K562 (cell line): ENCODE measurements around the gene ZC3H18. TPM values are rescaled to one million over a fixed set of nuclear protein-coding genes. Genes with fewer than 3 reads are reported as not detected.

ENCODE experiments used
- ARNT ChIP-seq, 2 experiments: fragments of 450-650 bp; IDR thresholded peaks; 2 replicates each; pipeline ENCODE4 v1.6.1; 2016; ENCODE audit warnings: mild to moderate bottlenecking in 1 of 2
- BDP1 ChIP-seq: IDR thresholded peaks from 3 replicates; pipeline ENCODE4 v1.6.1; 2011; ENCODE audit not compliant: insufficient read length, insufficient read depth
- ESRRA ChIP-seq: fragments of 450-650 bp; IDR thresholded peaks from 2 replicates; pipeline ENCODE4 v1.6.1; 2014; ENCODE audit warnings: low read depth, mild to moderate bottlenecking, moderate library complexity, borderline replicate concordance
- EZH2 ChIP-seq: IDR thresholded peaks from 2 replicates; pipeline ENCODE4 v1.6.1; 2012; ENCODE audit warnings: low read depth, mild to moderate bottlenecking, inconsistent platforms, low read length, borderline replicate concordance
- HIVEP1 ChIP-seq: fragments of 250-450 bp; sonication (Bioruptor Pico); IDR thresholded peaks from 2 replicates; pipeline ENCODE4 v1.4.0; 2020; ENCODE audit warnings: mild to moderate bottlenecking
- MAZ ChIP-seq, 2 experiments: fragments of 450-650 bp in 1 of 2; sonication (generic) in 1 of 2; formaldehyde crosslinking; IDR thresholded peaks in 1 of 2; conservative IDR thresholded peaks in 1 of 2; 2 replicates each; pipeline versions ENCODE4 v1.4.0 to v1.5.0; 2020; ENCODE audit warnings: mild to moderate bottlenecking in 1 of 2, missing genetic modification reagents in 1 of 2
- MCM3 ChIP-seq: fragments of 450-650 bp; IDR thresholded peaks from 2 replicates; pipeline ENCODE4 v1.6.1; 2016
- MED1 ChIP-seq: sonication (generic); formaldehyde crosslinking; IDR thresholded peaks from 2 replicates; pipeline ENCODE4 v1.8.1; 2023; ENCODE audit warnings: missing genetic modification reagents, borderline replicate concordance
- NEUROD1 ChIP-seq: fragments of 150-350 bp; IDR thresholded peaks from 2 replicates; pipeline ENCODE4 v1.6.1; 2014; ENCODE audit warnings: borderline replicate concordance, low read length, low read depth; ENCODE audit not compliant: partially characterized antibody
- NFIX ChIP-seq: fragments of 250-450 bp; sonication (Bioruptor Pico); IDR thresholded peaks from 2 replicates; pipeline ENCODE4 v1.4.0; 2020; ENCODE audit warnings: low read depth, mild to moderate bottlenecking, moderate library complexity
- NR2F6 ChIP-seq: fragments of 450-650 bp; formaldehyde crosslinking; IDR thresholded peaks from 2 replicates; pipeline ENCODE4 v1.4.0; 2020; ENCODE audit warnings: mild to moderate bottlenecking
- RFX7 ChIP-seq: fragments of 250-450 bp; sonication (Bioruptor Pico); IDR thresholded peaks from 2 replicates; pipeline ENCODE4 v1.5.1; 2021; ENCODE audit warnings: mild to moderate bottlenecking
- RHOXF2B ChIP-seq: fragments of 250-450 bp; sonication (Bioruptor Pico); conservative IDR thresholded peaks from 2 replicates; pipeline ENCODE4 v1.5.1; 2021
- TCF7L2 ChIP-seq: fragments of 150-350 bp; IDR thresholded peaks from 2 replicates; pipeline ENCODE4 v1.6.1; 2016; ENCODE audit warnings: low read depth, mild to moderate bottlenecking, low read length, moderate library complexity
- WHSC1 ChIP-seq: IDR thresholded peaks from one replicate; pipeline ENCODE4 v1.6.1; 2012; ENCODE audit warnings: low read length, control low read depth, inconsistent platforms
- ZNF174 ChIP-seq: fragments of 250-450 bp; sonication (Bioruptor Pico); IDR thresholded peaks from 2 replicates; pipeline ENCODE4 v1.4.0; 2020; ENCODE audit warnings: mild to moderate bottlenecking
- ZNF717 ChIP-seq: fragments of 250-450 bp; sonication (Bioruptor Pico); IDR thresholded peaks from 2 replicates; pipeline ENCODE4 v1.5.0; 2021
- ZNF76 ChIP-seq: fragments of 250-450 bp; sonication (Bioruptor Pico); IDR thresholded peaks from 2 replicates; pipeline ENCODE4 v1.4.0; 2020; ENCODE audit warnings: mild to moderate bottlenecking, moderate library complexity, borderline replicate concordance
- polyA plus RNA-seq, 8 experiments: library from polyadenylated mRNA; depleted of rRNA in 4 of 8; stranded (reverse) in 5 of 8; unstranded in 3 of 8; fragments of >200 nt; fragmentation: Nextera tagmentation in 2 of 8; fragmentation: Illumina TruSeq in 1 of 8; extraction: Ambion mirVana in 2 of 8; extraction: Trizol in 1 of 8; gene quantifications; 2 replicates each; pipeline versions ENCODE4 v1.2.1 to v1.2.3, GENCODE V29; 2011 to 2014; ENCODE audit warnings: inconsistent platforms in 1 of 8, missing spikeins in 1 of 8
- total RNA-seq, 7 experiments: library from RNA; depleted of rRNA in 6 of 7; stranded (reverse); fragments of >200 nt in 6 of 7; fragmentation: Illumina TruSeq in 2 of 7; extraction: Trizol in 2 of 7; gene quantifications; 2 replicates each; pipeline versions ENCODE4 v1.2.1 to v1.2.3, GENCODE V29; 2011 to 2021; ENCODE audit warnings: low replicate concordance in 1 of 7
- TF ChIP-seq, protein P1 (sequence below): sonication (generic); formaldehyde crosslinking; IDR thresholded peaks from 2 replicates; pipeline ENCODE4 v1.8.1; 2022; ENCODE audit warnings: missing genetic modification reagents
- TF ChIP-seq, protein P2 (sequence below): fragments of 450-650 bp; formaldehyde crosslinking; IDR thresholded peaks from 2 replicates; pipeline ENCODE4 v1.4.0; 2022; ENCODE audit warnings: missing genetic modification characterization
- TF ChIP-seq, protein P3 (sequence below), 2 experiments: fragments of 450-650 bp; IDR thresholded peaks; 2 replicates each; pipeline ENCODE4 v1.6.1; 2018; ENCODE audit warnings: mild to moderate bottlenecking in 2 of 2, low read depth in 1 of 2; ENCODE audit not compliant: partially characterized antibody in 2 of 2
- TF ChIP-seq, protein P4 (sequence below): fragments of 250-450 bp; sonication (Bioruptor Pico); IDR thresholded peaks from 2 replicates; pipeline ENCODE4 v1.9.0; 2021; ENCODE audit warnings: mild to moderate bottlenecking, inconsistent platforms

Gene ZC3H18
- total and polyA plus RNA-seq, 9 of the 15 experiments (the other 6 are each of a cell fraction or from before 2014, with no cell fraction given), result 1.7 to 88.7 (median 26.9) TPM

DNA sequence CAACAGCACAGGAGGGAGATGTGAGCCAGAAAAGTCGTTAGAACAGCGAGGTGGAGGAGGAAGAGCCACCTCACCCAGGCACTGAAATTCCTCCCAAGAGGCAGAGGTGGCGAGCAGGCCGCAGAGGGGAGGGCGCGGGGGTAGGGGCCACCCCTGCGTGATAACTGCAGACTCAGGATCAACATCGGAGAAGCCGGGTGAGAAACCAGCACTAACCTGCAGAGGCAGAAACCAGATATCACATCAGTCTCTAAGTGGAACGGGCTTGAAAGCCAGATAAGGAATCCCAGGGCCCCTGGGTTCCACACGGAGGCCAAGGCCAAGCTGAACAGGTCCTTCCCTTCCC, 39.4 kb upstream of the ZC3H18 start (continued):
- TF ChIP-seq, protein P1, sequence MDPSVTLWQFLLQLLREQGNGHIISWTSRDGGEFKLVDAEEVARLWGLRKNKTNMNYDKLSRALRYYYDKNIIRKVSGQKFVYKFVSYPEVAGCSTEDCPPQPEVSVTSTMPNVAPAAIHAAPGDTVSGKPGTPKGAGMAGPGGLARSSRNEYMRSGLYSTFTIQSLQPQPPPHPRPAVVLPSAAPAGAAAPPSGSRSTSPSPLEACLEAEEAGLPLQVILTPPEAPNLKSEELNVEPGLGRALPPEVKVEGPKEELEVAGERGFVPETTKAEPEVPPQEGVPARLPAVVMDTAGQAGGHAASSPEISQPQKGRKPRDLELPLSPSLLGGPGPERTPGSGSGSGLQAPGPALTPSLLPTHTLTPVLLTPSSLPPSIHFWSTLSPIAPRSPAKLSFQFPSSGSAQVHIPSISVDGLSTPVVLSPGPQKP (CRISPR knock-in tag), result no peak
- TF ChIP-seq HIVEP1 (CRISPR knock-in tag) (no peak), EZH2 (no peak), RHOXF2B (no peak), RFX7 (CRISPR knock-in tag) (no peak), MED1 (CRISPR knock-in tag) (no peak), NFIX (no peak), ZNF76 (CRISPR knock-in tag) (no peak), MCM3 (no peak), ZNF717 (CRISPR knock-in tag) (no peak), TCF7L2 (no peak), NEUROD1 (no peak), MAZ (CRISPR knock-in tag; conservative IDR thresholded peaks at IDR 0.05 in 1 of 2, IDR thresholded peaks at IDR 0.05 in 1 of 2) (peak in 1 of 2 experiments; percentile 83; a peak in 3 of 4 replicates), ZNF174 (CRISPR knock-in tag) (no peak), ARNT (IDR thresholded peaks at IDR 0.05) (no peak), ESRRA (no peak), BDP1 (no peak), WHSC1 (no peak), NR2F6 (CRISPR knock-in tag) (no peak)
- TF ChIP-seq, protein P2, sequence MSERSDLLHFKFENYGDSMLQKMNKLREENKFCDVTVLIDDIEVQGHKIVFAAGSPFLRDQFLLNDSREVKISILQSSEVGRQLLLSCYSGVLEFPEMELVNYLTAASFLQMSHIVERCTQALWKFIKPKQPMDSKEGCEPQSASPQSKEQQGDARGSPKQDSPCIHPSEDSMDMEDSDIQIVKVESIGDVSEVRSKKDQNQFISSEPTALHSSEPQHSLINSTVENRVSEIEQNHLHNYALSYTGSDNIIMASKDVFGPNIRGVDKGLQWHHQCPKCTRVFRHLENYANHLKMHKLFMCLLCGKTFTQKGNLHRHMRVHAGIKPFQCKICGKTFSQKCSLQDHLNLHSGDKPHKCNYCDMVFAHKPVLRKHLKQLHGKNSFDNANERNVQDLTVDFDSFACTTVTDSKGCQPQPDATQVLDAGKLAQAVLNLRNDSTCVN (CRISPR knock-in tag), result no peak
- TF ChIP-seq, protein P3, sequence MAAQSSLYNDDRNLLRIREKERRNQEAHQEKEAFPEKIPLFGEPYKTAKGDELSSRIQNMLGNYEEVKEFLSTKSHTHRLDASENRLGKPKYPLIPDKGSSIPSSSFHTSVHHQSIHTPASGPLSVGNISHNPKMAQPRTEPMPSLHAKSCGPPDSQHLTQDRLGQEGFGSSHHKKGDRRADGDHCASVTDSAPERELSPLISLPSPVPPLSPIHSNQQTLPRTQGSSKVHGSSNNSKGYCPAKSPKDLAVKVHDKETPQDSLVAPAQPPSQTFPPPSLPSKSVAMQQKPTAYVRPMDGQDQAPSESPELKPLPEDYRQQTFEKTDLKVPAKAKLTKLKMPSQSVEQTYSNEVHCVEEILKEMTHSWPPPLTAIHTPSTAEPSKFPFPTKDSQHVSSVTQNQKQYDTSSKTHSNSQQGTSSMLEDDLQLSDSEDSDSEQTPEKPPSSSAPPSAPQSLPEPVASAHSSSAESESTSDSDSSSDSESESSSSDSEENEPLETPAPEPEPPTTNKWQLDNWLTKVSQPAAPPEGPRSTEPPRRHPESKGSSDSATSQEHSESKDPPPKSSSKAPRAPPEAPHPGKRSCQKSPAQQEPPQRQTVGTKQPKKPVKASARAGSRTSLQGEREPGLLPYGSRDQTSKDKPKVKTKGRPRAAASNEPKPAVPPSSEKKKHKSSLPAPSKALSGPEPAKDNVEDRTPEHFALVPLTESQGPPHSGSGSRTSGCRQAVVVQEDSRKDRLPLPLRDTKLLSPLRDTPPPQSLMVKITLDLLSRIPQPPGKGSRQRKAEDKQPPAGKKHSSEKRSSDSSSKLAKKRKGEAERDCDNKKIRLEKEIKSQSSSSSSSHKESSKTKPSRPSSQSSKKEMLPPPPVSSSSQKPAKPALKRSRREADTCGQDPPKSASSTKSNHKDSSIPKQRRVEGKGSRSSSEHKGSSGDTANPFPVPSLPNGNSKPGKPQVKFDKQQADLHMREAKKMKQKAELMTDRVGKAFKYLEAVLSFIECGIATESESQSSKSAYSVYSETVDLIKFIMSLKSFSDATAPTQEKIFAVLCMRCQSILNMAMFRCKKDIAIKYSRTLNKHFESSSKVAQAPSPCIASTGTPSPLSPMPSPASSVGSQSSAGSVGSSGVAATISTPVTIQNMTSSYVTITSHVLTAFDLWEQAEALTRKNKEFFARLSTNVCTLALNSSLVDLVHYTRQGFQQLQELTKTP (IDR thresholded peaks at IDR 0.05; ENCODE audit: low read depth in 1 of 2, partially characterized antibody in 2 of 2), result no peak
- TF ChIP-seq, protein P4, sequence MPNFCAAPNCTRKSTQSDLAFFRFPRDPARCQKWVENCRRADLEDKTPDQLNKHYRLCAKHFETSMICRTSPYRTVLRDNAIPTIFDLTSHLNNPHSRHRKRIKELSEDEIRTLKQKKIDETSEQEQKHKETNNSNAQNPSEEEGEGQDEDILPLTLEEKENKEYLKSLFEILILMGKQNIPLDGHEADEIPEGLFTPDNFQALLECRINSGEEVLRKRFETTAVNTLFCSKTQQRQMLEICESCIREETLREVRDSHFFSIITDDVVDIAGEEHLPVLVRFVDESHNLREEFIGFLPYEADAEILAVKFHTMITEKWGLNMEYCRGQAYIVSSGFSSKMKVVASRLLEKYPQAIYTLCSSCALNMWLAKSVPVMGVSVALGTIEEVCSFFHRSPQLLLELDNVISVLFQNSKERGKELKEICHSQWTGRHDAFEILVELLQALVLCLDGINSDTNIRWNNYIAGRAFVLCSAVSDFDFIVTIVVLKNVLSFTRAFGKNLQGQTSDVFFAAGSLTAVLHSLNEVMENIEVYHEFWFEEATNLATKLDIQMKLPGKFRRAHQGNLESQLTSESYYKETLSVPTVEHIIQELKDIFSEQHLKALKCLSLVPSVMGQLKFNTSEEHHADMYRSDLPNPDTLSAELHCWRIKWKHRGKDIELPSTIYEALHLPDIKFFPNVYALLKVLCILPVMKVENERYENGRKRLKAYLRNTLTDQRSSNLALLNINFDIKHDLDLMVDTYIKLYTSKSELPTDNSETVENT (CRISPR knock-in tag), result no peak
